ENCODE data around the gene EPB42. TPM values are rescaled to one million over a fixed set of nuclear protein-coding genes. Genes with fewer than 3 reads are reported as not detected.

Gene EPB42
- total RNA-seq: not detected in 3 replicates
- long read RNA-seq: 0 reads

GRCh38 chr15:43220991-43221403, at the start of gene EPB42:
EPB42 (minus strand) TSS chr15:43221018; CDS start chr15:43220825, 193 bp downstream.
- H3K4me3 Mint-ChIP-seq (ENCODE audit: unreplicated experiment): no peak within 1 kb of the TSS
- TF ChIP-seq CTCF (IDR thresholded peaks at IDR 0.05): no peak
- no peaks in the 10 kb centered on the region for H3K36me3 Mint-ChIP-seq (ENCODE audit: low read depth)
- no peak for DNase-seq (ENCODE audit: low spot score)
- no peak within 1 kb of the TSS for H3K27ac Mint-ChIP-seq (ENCODE audit: unreplicated experiment)
- peaks cover 9% of the 10 kb centered on the region for H3K4me1 Mint-ChIP-seq (ENCODE audit: low read depth)
- peaks cover 13% of the 10 kb centered on the region for H3K27me3 Mint-ChIP-seq (ENCODE audit: low read depth)
- H3K9me3 Mint-ChIP-seq (ENCODE audit: low read depth): no peaks in the 10 kb centered on the region

DNA sequence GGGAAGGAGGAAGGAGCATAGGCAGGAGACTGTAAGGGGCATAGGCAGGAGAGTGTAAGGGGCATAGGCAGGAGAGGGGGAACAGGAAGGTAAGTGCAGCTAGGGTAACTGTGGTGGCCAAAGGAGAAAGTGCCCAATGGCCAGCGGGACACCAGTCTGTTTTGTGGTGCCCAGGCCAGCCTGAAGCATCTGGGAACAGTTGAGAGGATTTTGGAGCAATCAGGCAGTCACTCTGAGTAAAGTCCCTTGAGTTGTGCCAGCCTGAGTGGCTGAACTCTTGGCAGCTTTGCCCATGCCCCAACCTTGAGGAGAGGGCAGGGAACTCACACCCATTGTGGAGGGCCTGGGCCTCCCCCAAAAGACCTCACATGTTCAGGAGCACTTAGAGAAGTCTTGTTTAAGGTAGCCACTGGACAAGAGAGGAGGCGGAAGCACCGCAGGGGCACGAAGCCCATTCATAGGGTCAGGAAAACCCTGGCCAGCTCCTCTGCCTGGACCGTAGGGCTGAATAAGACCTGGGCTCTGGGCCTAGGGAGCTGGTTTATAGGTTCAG, 49.4 kb upstream of the EPB42 start:
- no peak for DNase-seq (ENCODE audit: low spot score)
- Mint-ChIP-seq H3K27ac (ENCODE audit: unreplicated experiment) (no peak overlapping the region), H3K27me3 (ENCODE audit: low read depth) (peaks cover 66% of the 10 kb centered on the region), H3K4me3 (ENCODE audit: unreplicated experiment) (no peak overlapping the region), H3K4me1 (ENCODE audit: low read depth) (peaks cover 6% of the 10 kb centered on the region), H3K9me3 (ENCODE audit: low read depth) (peaks cover 8% of the 10 kb centered on the region), H3K36me3 (ENCODE audit: low read depth) (peaks cover 2% of the 10 kb centered on the region)
- TF ChIP-seq CTCF (IDR thresholded peaks at IDR 0.05): no peak

- TF ChIP-seq CTCF (IDR thresholded peaks at IDR 0.05): peak; percentile 69
- Mint-ChIP-seq H3K27ac (ENCODE audit: unreplicated experiment) (no peak overlapping the region), H3K4me1 (ENCODE audit: low read depth) (no peaks in the 10 kb centered on the region), H3K9me3 (ENCODE audit: low read depth) (peaks cover 8% of the 10 kb centered on the region), H3K27me3 (ENCODE audit: low read depth) (peaks cover 67% of the 10 kb centered on the region), H3K4me3 (ENCODE audit: unreplicated experiment) (no peak overlapping the region), H3K36me3 (ENCODE audit: low read depth) (peaks cover 2% of the 10 kb centered on the region)
- DNase-seq (ENCODE audit: low spot score): no peak
Measured at GRCh38 chr15:43268111-43269105, 47.6 kb upstream of the EPB42 start.

DNA sequence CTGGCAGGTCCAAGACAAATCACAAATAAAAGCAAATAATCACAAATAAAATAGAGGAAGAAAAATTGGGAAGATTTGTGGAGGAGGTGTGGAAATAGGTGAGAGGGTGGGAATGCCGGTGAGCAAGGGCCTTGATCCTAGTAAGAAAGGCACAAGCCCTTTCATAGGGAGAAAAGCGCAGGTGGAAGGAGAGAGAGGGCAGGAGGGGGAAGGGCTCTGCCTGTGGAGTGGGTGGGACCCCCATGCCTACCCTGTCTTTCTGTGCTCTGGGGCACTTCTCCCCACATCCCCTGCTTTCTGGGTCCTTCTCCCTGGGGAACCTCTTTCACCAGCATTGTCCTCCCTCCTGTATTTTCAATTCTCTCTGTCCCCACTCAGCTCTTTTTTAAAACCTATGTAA, 46.6 kb upstream of the EPB42 start:
- no peak for DNase-seq (ENCODE audit: low spot score)
- H3K27me3 Mint-ChIP-seq (ENCODE audit: low read depth): peaks cover 72% of the 10 kb centered on the region
- TF ChIP-seq CTCF (IDR thresholded peaks at IDR 0.05): no peak
- H3K4me1 Mint-ChIP-seq (ENCODE audit: low read depth): no peaks in the 10 kb centered on the region
- no peak overlapping the region for H3K4me3 Mint-ChIP-seq (ENCODE audit: unreplicated experiment)
- H3K36me3 Mint-ChIP-seq (ENCODE audit: low read depth): peaks cover 2% of the 10 kb centered on the region
- peaks cover 7% of the 10 kb centered on the region for H3K9me3 Mint-ChIP-seq (ENCODE audit: low read depth)
- no peak overlapping the region for H3K27ac Mint-ChIP-seq (ENCODE audit: unreplicated experiment)

- Mint-ChIP-seq H3K4me3 (ENCODE audit: unreplicated experiment) (no peak within 1 kb of the TSS), H3K9me3 (ENCODE audit: low read depth) (peaks cover 1% of the 10 kb centered on the region), H3K27me3 (ENCODE audit: low read depth) (peaks cover 77% of the 10 kb centered on the region), H3K36me3 (ENCODE audit: low read depth) (peaks cover 2% of the 10 kb centered on the region), H3K27ac (ENCODE audit: unreplicated experiment) (no peak within 1 kb of the TSS), H3K4me1 (ENCODE audit: low read depth) (no peaks in the 10 kb centered on the region)
- TF ChIP-seq CTCF (IDR thresholded peaks at IDR 0.05): no peak
- DNase-seq (ENCODE audit: low spot score): no peak
Measured at GRCh38 chr15:43266834-43267233, 46.0 kb upstream of the EPB42 start, which contains the start of gene TGM5. TGM5 (minus strand) TSS chr15:43266928; CDS start chr15:43266849, 79 bp downstream.
